Thoracic aorta (tissue), 2 donors: Measurements from ENCODE around the gene CATSPER1. TPM values are rescaled to one million over a fixed set of nuclear protein-coding genes. Genes with fewer than 3 reads are reported as not detected.
"Not testable (repeated sequence)": the region's sequence is repeated elsewhere in the genome, so short reads cannot be mapped to it uniquely, and the experiment has no call there.

Experiments used
- ATAC-seq: fragments of 150-250 bp; one replicate; pipeline ENCODE4 v1.8.0; 2017; ENCODE audit warnings: low read depth; ENCODE audit not compliant: insufficient number of reproducible peaks, low FRiP score
- DNase-seq: peaks from one replicate; pipeline ENCODE4 v3.0.0-alpha.2; 2020; ENCODE audit warnings: low spot score
- H3K27ac ChIP-seq, 2 donors: fragments of 200-600 bp; sonication (generic); 1 replicate in 1 of 2; 2 replicates in 1 of 2; pipeline ENCODE4 v1.5.1; 2016; ENCODE audit warnings: mild to moderate bottlenecking in 2 of 2, moderate library complexity in 2 of 2
- H3K27me3 ChIP-seq: fragments of 200-600 bp; sonication (generic); replicated peaks from 2 replicates; pipeline ENCODE4 v1.6.0; 2016; ENCODE audit warnings: mild to moderate bottlenecking; ENCODE audit not compliant: insufficient read depth
- H3K36me3 ChIP-seq: fragments of 200-600 bp; sonication (generic); one replicate; pipeline ENCODE4 v1.5.1; 2016
- H3K4me1 ChIP-seq, 2 donors: fragments of 200-600 bp; sonication (generic); 1 replicate in 1 of 2; 2 replicates in 1 of 2; pipeline versions ENCODE4 v1.5.1 to v1.6.0; 2016; ENCODE audit warnings: low read depth in 2 of 2, mild to moderate bottlenecking in 1 of 2; ENCODE audit not compliant: control insufficient read depth in 1 of 2
- H3K4me3 ChIP-seq: fragments of 200-600 bp; sonication (generic); 2 replicates; pipeline ENCODE4 v1.5.1; 2016; ENCODE audit warnings: mild to moderate bottlenecking
- H3K9me3 ChIP-seq: fragments of 200-600 bp; sonication (generic); 2 replicates; pipeline ENCODE4 v1.5.1; 2016
- total RNA-seq, 2 donors: library from RNA; depleted of rRNA; stranded (reverse); fragments of >200 nt; gene quantifications; one replicate each; pipeline versions ENCODE4 v1.1.0 to v1.2.3, GENCODE V29; 2016
- TF ChIP-seq, protein P1 (sequence below): fragments of 200-600 bp; sonication (generic); IDR thresholded peaks from one replicate; pipeline ENCODE4 v1.5.1; 2019; ENCODE audit warnings: antibody characterized with exemption

Gene CATSPER1
- total RNA-seq, 2 donors from 2014 or later, result not detected

DNA sequence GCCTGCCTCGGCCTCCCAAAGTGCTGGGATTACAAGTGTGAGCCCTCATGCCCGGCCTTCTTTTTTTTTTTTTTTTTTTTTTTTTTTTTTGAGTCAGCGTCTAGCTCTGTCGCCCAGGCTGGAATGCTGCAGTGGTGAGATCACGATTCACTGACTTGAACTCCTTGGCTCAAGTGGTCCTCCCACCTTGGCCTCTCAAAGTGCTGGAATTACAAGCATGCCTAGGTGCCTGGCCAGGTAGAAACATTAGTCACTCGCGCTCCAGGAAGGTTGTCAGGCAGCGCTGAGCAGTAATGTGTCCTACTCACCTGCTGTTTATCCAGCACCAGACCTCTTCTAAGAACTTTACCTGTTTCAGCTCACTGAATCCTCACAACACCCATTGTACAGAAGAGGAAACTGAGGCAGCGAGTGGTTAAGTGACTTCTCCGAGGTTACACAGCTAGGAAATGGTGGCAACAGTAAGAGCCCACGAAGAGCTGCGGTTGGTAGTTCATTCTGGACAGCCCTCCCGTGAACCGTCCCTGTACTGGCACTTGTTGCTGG, 15.0 kb downstream of the CATSPER1 start:
- DNase-seq, result no peak
- TF ChIP-seq, protein P1, sequence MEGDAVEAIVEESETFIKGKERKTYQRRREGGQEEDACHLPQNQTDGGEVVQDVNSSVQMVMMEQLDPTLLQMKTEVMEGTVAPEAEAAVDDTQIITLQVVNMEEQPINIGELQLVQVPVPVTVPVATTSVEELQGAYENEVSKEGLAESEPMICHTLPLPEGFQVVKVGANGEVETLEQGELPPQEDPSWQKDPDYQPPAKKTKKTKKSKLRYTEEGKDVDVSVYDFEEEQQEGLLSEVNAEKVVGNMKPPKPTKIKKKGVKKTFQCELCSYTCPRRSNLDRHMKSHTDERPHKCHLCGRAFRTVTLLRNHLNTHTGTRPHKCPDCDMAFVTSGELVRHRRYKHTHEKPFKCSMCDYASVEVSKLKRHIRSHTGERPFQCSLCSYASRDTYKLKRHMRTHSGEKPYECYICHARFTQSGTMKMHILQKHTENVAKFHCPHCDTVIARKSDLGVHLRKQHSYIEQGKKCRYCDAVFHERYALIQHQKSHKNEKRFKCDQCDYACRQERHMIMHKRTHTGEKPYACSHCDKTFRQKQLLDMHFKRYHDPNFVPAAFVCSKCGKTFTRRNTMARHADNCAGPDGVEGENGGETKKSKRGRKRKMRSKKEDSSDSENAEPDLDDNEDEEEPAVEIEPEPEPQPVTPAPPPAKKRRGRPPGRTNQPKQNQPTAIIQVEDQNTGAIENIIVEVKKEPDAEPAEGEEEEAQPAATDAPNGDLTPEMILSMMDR, result no peak
- no peaks in the 10 kb centered on the region for H3K9me3 ChIP-seq
- H3K36me3 ChIP-seq, result no peaks in the 10 kb centered on the region
- peak overlapping the region; percentile 37 for H3K4me3 ChIP-seq
- peak; percentile 30 for ATAC-seq
- H3K27ac ChIP-seq, result peak overlapping the region; percentile 87 to 89
- peaks cover 27 to 56% of the 10 kb centered on the region in 2 donors for H3K4me1 ChIP-seq
- no peaks in the 10 kb centered on the region for H3K27me3 ChIP-seq

DNA sequence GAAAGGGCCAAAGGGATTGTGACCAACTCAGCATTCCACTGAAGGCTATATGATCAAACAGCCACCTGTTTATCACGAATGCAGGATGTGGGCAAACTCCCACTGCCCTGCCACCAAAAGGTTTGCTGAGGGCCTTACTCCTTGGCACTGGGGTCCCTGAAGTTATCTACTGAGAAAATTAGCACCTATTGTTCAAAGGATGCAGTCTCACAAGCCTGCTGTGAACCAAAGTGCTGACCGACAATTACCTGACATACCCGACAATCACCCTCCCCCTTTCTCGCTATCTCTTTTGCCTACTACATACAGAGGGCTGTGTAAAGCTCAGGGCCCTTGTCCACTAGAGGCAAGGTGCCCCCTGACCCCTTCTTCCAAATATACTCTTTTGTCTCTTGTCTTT, 16.2 kb downstream of the CATSPER1 start:
- H3K27ac ChIP-seq, result peak overlapping the region in 1 of 2 donors; percentile 87

DNA sequence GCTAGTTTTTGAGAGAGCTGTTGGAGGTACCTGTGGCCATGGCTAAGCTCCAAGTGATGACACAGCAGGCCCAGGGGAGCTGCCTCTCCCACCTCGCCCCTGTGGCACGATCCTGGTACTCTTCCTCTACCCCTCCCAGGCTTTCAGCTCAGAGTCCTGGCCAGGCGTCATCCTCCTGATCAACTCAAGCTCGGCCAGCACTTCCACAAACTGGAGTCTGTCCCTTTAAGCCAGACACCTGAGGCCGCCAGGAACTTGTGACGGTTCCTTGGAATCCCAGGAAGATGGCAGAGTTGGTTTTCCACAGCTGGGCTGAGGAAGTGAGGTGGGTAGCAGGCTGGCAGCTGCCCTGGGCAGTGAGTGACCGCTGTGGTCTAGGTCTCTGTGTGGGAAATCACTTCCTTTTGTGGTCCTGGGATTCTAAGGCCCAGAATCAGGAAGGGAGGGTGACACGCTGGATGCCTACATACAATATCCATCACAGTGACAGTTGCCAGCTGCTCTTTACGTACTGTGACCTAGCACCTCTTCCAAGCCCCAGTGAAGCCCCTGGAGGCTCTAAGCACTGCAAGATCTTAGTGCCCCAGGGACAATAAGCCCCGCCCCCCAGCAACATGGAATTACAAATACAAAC, 17.7 kb downstream of the CATSPER1 start:
- DNase-seq (no peak), ATAC-seq (no peak)
- TF ChIP-seq, protein P1, result no peak
- Histone ChIP-seq H3K27me3 (no peaks in the 10 kb centered on the region), H3K36me3 (no peaks in the 10 kb centered on the region), H3K4me1 (peaks cover 12 to 31% of the 10 kb centered on the region in 2 donors), H3K4me3 (no peak overlapping the region), H3K9me3 (no peaks in the 10 kb centered on the region), H3K27ac (peak overlapping the region; percentile 4 to 45)

More for the DNA sequence above, 16.2 kb downstream of the CATSPER1 start:
- peaks cover 17 to 43% of the 10 kb centered on the region in 2 donors for H3K4me1 ChIP-seq
- not testable (repeated sequence) for H3K9me3 ChIP-seq, DNase-seq, H3K27me3 ChIP-seq, H3K4me3 ChIP-seq, H3K36me3 ChIP-seq, ATAC-seq

DNA sequence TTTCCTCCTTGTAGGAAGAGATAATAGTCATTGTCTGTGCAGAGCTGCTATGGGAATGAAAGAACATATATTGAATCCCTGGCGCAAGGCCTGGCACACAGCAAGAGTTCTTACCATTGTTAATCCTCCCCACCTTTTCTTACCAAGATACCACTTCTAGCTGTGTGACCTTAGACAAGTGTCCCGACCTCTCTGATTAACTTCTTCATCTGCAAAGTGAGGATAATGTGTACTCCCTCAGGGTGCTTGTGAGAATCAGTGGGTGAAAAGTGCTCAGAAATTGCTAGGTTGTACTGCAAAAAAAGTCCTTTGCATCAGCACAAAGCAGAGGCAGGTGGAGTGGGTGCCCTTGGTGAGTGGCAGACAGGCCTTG, 18.2 kb downstream of the CATSPER1 start:
- no peaks in the 10 kb centered on the region for H3K27me3 ChIP-seq
- DNase-seq, result no peak
- TF ChIP-seq, protein P1, result no peak
- no peak overlapping the region for H3K4me3 ChIP-seq
- H3K4me1 ChIP-seq, result peaks cover 14 to 31% of the 10 kb centered on the region in 2 donors
- ATAC-seq, result no peak
- no peaks in the 10 kb centered on the region for H3K9me3 ChIP-seq
- H3K36me3 ChIP-seq, result no peaks in the 10 kb centered on the region
- peak overlapping the region in 1 of 2 donors; percentile 45 for H3K27ac ChIP-seq

DNA sequence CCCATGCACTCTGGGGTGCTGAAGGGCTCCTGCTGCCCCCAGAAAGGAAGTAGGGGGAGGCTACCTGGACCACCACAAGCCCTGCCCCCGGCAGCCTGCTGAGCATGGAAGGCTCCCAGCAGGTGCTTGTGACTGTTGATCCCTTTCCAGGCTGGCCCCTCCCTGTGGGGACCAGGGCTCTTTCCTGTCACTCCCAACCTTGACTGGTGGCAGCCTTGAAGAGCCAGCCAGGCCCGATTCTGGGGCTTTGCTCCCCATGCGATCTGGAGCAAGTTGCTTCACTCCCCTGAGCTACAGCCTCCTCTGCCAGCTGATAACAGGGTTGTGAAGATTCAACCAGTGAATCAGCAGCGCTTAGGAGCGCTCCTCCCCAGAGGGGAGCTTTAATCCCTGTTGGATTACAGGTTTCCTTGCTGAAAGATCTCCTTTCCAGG, 19.1 kb downstream of the CATSPER1 start:
- Histone ChIP-seq H3K27ac (peak overlapping the region; percentile 8 to 26), H3K4me3 (no peak overlapping the region), H3K4me1 (peaks cover 12 to 25% of the 10 kb centered on the region in 2 donors), H3K9me3 (no peaks in the 10 kb centered on the region), H3K36me3 (no peaks in the 10 kb centered on the region), H3K27me3 (no peaks in the 10 kb centered on the region)
- TF ChIP-seq, protein P1, result no peak
- DNase-seq (no peak), ATAC-seq (no peak)
